Measurements from ENCODE around the gene ALX3.

DNA sequence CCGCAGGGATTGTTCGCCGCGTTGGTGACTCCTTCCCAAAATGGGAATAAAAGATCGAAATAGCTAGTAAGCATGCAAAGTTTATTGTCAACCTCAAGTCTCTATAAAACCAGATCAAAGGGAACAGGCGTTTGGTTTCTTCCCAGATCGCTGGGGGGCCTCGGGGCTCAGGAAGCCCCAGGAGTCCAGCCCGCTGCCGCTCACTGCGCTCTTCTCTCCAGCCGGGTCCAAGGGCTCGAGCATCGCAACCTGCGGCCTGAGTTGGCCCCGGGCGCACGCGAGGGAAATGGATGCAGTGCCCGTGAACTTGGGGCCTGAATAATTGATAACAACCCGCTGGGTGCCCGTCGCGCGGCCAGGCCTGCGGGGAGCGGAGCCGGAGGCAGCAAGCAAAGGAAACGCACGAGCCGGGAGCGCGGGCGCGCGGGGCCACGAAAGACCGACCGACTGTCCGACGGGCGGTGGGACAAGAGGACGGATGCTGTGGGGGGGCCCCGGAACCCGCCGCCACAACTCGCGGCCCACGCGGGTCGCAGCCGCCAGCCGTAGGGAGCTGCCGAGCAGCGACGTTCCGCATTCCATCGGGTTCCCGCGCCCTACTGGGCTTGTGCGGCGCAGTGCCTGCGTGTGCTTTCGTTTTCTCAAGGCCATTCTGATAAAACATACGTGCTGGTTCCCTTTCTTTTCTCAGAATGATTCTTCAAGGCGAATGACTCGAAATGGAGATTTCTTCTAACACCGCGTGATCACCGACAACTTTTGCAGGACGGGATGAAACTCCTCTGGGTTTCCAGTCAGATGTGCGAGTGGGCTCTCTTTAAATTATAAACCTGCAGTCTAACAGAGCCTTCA is 14.0 kb upstream of the ALX3 start:
- TF ChIP-seq, protein P1, sequence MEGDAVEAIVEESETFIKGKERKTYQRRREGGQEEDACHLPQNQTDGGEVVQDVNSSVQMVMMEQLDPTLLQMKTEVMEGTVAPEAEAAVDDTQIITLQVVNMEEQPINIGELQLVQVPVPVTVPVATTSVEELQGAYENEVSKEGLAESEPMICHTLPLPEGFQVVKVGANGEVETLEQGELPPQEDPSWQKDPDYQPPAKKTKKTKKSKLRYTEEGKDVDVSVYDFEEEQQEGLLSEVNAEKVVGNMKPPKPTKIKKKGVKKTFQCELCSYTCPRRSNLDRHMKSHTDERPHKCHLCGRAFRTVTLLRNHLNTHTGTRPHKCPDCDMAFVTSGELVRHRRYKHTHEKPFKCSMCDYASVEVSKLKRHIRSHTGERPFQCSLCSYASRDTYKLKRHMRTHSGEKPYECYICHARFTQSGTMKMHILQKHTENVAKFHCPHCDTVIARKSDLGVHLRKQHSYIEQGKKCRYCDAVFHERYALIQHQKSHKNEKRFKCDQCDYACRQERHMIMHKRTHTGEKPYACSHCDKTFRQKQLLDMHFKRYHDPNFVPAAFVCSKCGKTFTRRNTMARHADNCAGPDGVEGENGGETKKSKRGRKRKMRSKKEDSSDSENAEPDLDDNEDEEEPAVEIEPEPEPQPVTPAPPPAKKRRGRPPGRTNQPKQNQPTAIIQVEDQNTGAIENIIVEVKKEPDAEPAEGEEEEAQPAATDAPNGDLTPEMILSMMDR (IDR thresholded peaks at IDR 0.05; ENCODE audit: control extremely low read depth in 1 of 3, insufficient read depth in 1 of 3, low read depth in 1 of 3, low read length in 3 of 3) = no peak
- TF ChIP-seq TAF1 (IDR thresholded peaks at IDR 0.05; ENCODE audit: low read depth, low read length) (no peak), BRCA1 (IDR thresholded peaks at IDR 0.05; ENCODE audit: low read depth, low read length) (no peak), POLR2AphosphoS5 (IDR thresholded peaks at IDR 0.05; ENCODE audit: low read depth, low read length) (no peak), RFX5 (IDR thresholded peaks at IDR 0.05; ENCODE audit: borderline replicate concordance, low read depth, low read length) (no peak), KDM1A (IDR thresholded peaks at IDR 0.05; ENCODE audit: borderline replicate concordance, low read length) (no peak), EP300 (IDR thresholded peaks at IDR 0.05; ENCODE audit: borderline replicate concordance in 1 of 2, low read depth in 2 of 2, low read length in 2 of 2) (no peak), MAFK (IDR thresholded peaks at IDR 0.05; ENCODE audit: low read depth, low read length) (no peak), CEBPB (IDR thresholded peaks at IDR 0.05; ENCODE audit: low read depth, low read length) (no peak), POLR2A (IDR thresholded peaks at IDR 0.05; ENCODE audit: control extremely low read depth in 1 of 2, low read depth in 2 of 2, low read length in 2 of 2) (no peak)

All from H1 (cell line).